Dermis blood vessel endothelial cell (primary cell): ENCODE results near the gene SDR39U1. TPM values are rescaled to one million over a fixed set of nuclear protein-coding genes. Genes with fewer than 3 reads are reported as not detected.
A peak's percentile ranks its signal among the peaks of the same experiment; 100 is the strongest.

Experiments
- DNase-seq: peaks from one replicate; pipeline ENCODE4 v3.0.0; 2010
- total RNA-seq: library from RNA; depleted of rRNA; stranded (reverse); fragments of >200 nt; gene quantifications from 2 replicates; pipeline ENCODE4 v1.2.3, GENCODE V29; 2014

The SDR39U1 gene
- total RNA-seq, 1 donor from 2014 or later: 79.1 TPM

- no peak for DNase-seq
These were observed 704 bp downstream of the SDR39U1 start for GRCh38 chr14:24441904-24442239.

DNA sequence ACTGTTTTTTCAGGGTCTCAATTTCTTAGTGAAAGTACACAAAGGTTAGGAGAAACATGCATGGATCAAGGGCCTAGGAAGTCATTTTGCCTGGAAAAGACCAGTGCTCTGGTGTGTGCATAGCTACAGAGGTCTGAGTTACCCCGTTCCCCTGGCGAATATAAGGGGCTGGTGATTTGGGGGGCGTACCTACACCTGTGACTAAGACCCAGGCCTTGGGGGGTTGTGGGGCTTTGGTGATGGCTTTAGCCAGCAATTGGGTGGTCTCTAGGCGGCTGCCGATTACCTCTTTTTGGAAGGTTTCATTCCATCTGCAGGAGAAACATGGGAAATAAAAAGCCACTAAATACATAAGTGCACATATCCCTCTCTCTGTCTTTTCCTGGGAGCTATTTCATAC, 1.1 kb downstream of the SDR39U1 start:
- no peak for DNase-seq

DNA sequence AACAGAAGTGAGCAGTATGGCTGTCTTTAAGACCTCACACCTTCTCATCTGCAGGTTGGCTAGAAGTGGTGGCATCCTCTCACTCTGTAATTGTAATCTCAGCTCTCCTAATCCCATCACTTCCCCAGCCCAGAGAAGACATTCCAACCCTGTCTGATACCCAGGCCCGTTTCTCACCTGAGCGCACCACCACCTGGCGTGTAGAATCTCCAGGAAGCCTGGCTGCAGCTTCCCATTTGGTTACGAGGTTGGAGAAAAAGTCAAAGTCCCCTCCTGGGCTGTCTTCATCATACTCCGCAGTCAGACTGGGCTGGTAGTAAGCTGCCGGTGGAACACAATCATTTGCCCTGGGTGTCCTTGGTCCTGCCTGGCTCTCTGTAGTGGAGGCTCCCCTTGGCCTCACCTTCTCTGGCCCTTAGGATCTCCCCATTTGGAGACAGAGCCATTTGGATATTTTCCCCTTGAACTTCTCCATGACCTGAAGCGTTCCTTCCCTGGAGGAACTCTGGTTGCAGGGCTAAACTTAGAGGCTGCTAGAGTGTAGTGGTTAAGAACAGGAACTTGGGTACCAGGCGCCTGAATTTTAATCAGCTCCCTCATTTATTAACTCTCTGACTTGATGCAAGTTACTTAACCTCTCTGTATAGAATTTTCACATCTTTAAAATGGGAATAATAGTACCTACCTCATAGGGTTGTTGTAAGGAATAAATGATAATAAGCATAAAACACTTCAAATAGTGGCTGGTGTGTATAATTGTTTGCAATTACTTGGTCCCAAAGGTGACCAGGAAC, 1.8 kb downstream of the SDR39U1 start:
- DNase-seq: no peak

DNA sequence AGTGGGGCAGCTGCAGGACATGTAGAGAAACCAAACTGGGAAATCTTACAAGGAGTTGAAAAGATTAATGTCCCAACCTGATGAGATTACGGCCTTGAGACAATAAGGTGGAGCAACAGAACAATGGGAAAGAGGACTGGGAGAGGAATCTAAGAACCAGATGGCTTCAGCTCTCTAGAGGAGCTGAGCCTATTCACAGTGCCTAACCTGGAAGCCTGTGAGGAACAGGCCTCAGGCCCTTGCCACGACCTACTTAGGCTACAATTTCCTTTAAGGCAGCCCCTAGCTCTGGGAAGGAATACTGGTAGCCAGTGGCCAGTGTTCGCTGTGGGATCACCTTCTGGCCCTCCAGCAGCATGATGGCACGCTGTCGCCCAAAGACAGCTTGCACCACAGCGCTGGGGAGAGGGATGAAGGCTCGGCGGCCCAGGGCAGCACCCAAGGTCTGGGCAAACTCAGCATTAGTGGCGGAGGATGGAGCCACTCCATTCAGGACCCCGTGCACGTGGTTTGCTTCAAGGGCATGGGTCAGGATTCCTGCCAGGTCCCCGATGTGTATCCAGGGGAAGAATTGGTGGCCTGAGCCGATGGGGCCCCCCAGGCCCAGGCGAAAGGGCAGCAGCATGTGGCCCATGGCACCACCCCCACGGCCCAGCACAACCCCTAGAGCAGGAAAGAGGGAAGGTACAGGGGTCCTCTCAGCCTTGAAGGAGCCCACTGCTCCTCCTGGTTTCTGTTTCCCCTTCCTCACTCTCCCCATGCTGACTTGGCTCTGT, 2.6 kb downstream of the SDR39U1 start:
- no peak for DNase-seq

DNA sequence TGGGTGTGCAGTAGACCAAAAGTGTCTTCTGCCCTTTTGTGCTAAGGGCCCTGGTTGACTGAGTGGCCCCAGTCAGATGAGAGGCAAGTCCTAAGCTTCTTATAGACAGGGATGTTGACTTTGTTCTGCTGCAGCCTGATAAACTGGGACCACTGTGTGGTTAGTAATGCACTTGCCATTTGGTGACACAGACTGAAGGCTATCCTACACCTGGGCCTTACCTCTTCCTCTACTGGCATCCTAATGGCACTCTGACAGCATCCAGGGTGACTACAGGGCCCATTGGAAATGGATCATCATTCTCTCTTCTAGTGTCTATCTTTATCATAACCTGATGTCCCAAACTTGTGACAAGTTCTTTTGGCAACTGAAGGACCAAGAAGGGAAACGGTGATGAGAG, 3.3 kb downstream of the SDR39U1 start:
- no peak for DNase-seq

- DNase-seq: no peak
These were observed 4.1 kb downstream of the SDR39U1 start for GRCh38 chr14:24438223-24439097.

DNA sequence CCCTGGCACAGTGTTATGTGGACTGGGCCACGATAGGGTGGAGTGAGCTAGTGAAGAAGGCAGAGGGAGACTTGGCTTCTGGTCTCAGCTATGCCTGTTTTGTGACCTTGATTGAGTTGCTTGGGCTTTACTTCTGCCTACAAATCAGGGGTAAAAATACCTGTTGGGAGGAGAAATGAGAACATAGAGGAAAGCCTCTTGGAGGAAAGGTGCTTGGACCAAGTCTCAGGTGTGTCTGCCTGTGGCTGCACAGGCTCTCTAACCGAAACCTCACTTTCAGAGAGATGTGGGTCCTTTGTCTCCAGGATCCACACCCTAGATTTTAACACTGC, 4.9 kb downstream of the SDR39U1 start:
- no peak for DNase-seq

GRCh38 chr14:24437020-24437735, 5.4 kb downstream of the SDR39U1 start:
- peak; percentile 50 for DNase-seq

- peak; percentile 98 for DNase-seq
These were observed 6.1 kb downstream of the SDR39U1 start for GRCh38 chr14:24436355-24437019.

DNA sequence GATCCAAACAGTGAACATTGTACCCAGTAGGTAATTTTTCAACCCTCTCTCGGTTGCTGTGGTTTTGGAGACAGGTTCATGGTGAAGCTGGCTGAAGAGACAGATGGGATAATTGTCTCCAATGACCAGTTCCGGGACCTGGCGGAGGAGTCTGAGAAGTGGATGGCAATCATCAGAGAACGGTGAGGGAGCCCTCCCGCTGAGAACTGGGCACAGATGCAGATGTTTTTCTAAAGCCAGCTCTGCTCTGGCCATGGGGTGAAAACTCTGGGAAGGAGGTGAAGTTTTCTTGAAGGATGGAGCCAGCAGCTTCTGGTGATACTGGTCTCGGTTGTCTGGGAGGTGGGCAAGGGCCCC, 6.6 kb downstream of the SDR39U1 start:
- DNase-seq: no peak

GRCh38 chr14:24435192-24435810, 7.3 kb downstream of the SDR39U1 start:
- no peak for DNase-seq

DNA sequence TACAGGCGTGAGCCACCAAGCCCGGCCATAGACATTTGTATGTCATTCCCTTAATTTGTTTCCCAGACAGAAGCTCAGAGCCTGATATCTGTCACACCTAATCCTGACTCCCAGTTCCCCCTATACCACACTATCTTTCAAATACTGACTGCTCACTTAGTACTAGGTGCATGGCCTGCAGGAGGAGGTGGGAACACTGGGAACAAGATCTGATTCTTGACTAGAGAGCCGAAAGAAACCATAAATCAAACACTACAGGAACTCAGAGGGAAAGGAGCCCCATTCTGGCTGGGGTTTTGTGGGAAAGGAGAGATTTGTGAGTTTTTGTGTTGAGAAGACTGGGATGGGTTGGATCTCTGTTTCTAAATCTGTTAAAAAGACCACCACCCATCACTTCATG, 7.9 kb downstream of the SDR39U1 start:
- no peak for DNase-seq

DNA sequence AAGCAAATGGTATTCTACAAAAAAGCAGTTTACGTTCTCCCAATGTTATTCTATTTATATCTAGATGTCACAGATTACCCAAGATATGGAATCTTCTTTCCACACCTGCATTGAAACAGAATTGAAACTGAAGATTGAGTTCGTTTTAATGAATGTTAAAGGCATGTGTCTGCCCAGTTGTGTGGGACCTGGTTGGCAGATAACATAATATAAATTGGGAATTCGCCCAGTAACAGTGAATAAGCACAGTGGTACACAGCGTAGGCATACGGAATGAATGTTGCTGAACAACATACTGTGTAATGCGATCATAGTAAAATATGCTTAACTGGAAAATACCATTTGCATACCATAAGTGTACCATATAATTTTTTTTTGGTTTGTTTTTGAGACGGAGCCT, 8.5 kb downstream of the SDR39U1 start:
- DNase-seq: no peak

DNA sequence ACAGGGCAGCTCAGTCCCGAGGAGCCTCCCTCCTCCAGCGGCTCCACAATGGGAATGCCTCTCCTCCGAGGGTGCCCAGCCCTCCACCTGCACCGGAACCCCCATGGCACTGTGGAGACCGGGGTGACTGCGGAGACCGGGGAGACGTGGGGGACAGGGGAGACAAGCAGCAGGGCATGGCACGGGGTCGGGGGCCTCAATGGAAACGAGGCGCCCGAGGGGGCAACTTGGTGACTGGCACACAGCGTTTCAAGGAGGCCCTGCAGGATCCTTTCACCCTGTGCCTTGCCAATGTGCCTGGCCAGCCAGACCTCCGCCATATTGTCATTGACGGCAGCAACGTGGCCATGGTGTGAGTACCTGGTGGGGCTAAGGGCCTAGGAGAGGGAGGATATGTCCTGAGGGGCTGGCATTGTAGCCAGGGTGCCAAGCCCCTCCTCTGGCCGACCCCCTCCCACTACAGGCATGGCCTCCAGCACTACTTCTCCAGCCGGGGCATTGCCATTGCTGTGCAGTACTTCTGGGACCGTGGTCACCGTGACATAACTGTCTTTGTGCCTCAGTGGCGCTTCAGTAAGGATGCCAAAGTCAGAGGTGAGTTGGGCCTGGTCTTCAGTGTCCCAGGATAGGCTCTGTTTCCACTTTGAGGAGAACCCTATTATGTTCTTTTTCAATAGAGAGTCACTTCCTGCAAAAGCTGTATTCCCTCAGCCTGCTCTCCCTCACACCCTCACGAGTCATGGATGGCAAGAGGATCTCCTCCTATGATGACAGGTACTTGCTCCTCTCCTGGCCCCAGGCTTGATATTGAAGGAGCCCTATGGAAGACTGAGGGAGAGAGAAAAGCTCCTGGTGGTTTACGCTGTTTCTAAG, 10.1 kb downstream of the SDR39U1 start:
- no peak for DNase-seq

DNA sequence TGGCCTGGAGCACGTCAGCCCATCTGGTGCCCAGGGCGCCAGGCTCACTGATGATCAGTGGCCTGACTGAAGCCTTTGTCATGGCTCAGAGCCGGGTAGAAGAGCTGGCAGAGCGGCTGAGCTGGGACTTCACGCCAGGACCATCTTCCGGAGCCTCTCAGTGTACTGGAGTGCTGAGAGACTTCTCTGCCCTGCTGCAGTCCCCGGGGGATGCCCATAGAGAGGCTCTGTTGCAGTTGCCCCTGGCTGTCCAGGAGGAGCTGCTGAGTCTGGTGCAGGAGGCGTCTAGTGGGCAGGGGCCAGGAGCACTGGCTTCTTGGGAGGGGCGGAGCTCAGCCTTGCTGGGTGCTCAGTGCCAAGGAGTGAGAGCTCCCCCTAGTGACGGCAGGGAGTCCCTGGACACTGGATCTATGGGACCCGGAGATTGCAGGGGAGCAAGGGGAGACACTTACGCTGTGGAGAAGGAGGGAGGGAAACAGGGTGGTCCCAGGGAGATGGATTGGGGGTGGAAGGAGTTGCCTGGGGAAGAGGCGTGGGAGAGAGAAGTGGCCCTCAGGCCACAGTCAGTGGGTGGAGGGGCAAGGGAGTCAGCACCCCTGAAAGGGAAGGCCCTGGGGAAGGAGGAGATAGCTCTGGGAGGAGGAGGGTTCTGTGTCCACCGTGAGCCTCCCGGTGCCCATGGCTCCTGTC, 10.9 kb downstream of the SDR39U1 start:
- DNase-seq: peak; percentile 98

- DNase-seq: peak; percentile 47
These were observed 11.7 kb downstream of the SDR39U1 start for GRCh38 chr14:24430682-24431568.

DNA sequence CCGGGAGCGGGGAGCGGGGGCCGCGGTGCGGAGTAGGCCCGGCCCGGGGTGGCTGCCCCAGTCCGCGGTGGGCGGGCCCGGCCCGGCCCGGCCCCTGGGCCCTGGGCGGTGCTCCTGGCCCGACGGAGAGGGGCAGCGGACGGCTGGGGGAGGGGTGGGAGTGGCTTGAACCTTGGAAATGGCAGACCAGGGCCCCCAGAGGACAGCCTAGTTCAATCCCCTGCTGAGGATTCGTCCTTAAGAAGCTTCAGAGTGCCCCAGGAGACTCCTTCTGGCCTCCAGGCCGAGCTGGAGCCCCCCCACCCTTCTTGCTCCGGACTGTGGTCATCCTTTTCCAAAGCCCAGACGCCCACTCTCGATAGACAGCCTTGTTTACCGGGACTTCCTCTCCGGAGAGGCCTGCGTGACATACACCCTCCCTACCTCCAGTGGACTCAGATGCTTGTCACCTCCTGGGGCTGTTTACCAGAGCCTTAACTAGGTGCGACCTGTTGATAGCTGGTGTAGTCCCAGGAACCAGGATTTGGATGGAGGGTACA, 12.4 kb downstream of the SDR39U1 start:
- peak; percentile 78 for DNase-seq

- peak; percentile 93 for DNase-seq
These were observed 13.0 kb downstream of the SDR39U1 start, which contains the start of the genes CBLN3 and KHNYN for GRCh38 chr14:24429395-24430142. CBLN3 (minus strand) TSS chr14:24429668; CDS start chr14:24429054, 614 bp downstream. KHNYN (plus strand) TSS chr14:24429954; CDS start chr14:24430731, 777 bp downstream.
